Mucosa of rectum (tissue), 2 donors: ENCODE data around the gene RC3H1.

ENCODE experiments used
- H3K27ac ChIP-seq, 2 donors: one replicate each; pipeline ENCODE4 v1.7.0; 2013; ENCODE audit warnings: inconsistent platforms in 2 of 2, low read depth in 2 of 2, low read length in 2 of 2
- H3K27me3 ChIP-seq, 2 donors: one replicate each; pipeline ENCODE4 v1.7.0; 2013; ENCODE audit warnings: low read length in 2 of 2; ENCODE audit not compliant: control insufficient read depth in 2 of 2, insufficient read depth in 2 of 2
- H3K36me3 ChIP-seq, 2 donors: one replicate each; pipeline ENCODE4 v1.7.0; 2013; ENCODE audit warnings: low read length in 2 of 2; ENCODE audit not compliant: control insufficient read depth in 2 of 2, insufficient read depth in 2 of 2
- H3K4me1 ChIP-seq, 2 donors: one replicate each; pipeline ENCODE4 v1.7.0; 2013; ENCODE audit warnings: low read length in 2 of 2, mild to moderate bottlenecking in 1 of 2; ENCODE audit not compliant: control insufficient read depth in 2 of 2, insufficient read depth in 2 of 2
- H3K4me3 ChIP-seq, 2 donors: one replicate each; pipeline ENCODE4 v1.7.0; 2013; ENCODE audit warnings: low read length in 2 of 2
- H3K9ac ChIP-seq, 2 donors: one replicate each; pipeline ENCODE4 v1.7.0; 2013; ENCODE audit warnings: low read length in 2 of 2, low read depth in 1 of 2, mild to moderate bottlenecking in 1 of 2
- H3K9me3 ChIP-seq, 2 donors: one replicate each; pipeline ENCODE4 v1.7.0; 2013; ENCODE audit warnings: low read length in 2 of 2; ENCODE audit not compliant: control insufficient read depth in 2 of 2
- donor health status: healthy.
- donor health status: Normal muscosa, but diverticular disease.

Gene RC3H1

DNA sequence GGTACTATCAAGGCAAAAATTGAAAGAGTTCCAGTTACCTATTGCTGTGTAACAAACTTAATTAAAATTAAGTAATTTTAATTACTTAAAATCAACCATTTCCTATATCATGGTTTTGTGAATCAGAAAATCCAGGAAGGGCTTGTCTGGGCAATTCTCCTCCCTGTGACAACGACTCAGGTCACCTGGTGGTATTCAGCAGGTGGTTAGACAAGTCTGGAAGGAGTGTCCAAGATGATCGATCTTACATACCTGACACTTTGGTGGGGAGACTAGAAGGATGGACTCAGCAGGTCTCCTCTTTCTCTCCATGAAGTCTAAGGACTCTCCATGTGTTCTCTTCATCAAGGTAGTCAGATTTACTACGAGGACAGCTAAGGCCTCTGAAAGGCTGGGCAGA, 128.0 kb downstream of the RC3H1 start:
- Histone ChIP-seq H3K9me3 (no peaks in the 10 kb centered on the region), H3K4me3 (no peak overlapping the region), H3K9ac (no peak overlapping the region), H3K4me1 (no peaks in the 10 kb centered on the region), H3K27ac (no peak overlapping the region), H3K36me3 (no peaks in the 10 kb centered on the region), H3K27me3 (no peaks in the 10 kb centered on the region)

DNA sequence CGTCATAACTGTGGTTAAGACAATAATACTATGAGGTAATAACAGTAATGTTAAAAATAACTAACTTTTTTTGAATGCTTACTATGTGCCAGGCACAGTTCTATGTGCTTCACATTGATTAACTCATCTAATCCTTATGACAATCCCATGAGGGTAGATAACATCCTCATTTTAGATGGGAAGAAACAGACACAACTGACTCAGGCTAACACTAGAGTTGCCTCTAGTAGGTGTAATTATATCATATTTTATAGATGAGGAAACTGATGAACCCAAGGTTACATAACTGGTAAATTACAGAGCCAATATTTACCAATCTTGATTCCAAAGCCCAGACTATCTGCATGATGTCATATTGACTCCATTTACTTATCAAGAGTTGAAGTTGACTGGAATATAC, 128.5 kb downstream of the RC3H1 start:
- Histone ChIP-seq H3K9me3 (no peaks in the 10 kb centered on the region), H3K4me1 (no peaks in the 10 kb centered on the region), H3K9ac (no peak overlapping the region), H3K27ac (no peak overlapping the region), H3K27me3 (no peaks in the 10 kb centered on the region), H3K4me3 (no peak overlapping the region), H3K36me3 (no peaks in the 10 kb centered on the region)

DNA sequence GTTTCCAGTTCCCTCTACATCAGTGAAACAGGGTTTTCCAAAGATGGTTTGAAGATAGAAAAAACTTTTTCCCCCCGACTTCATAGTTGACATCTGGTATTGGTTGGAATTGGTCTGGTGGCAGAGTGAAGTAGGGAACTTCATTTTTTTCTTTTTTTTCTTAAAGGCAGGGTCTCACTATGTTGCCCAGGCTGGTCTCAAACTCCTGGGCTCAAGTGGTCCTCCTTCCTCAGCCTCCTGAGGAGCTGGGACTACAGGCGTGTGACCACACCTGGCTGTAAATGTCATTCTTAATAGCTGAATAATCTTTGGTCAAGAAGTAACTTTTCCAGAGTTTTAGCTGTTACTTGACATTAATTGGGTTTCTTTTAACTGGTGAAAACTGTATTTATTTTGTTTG, 132.3 kb downstream of the RC3H1 start:
- Histone ChIP-seq H3K27ac (no peak overlapping the region), H3K4me3 (no peak overlapping the region), H3K36me3 (peaks cover 8 to 14% of the 10 kb centered on the region in 2 donors), H3K9me3 (no peaks in the 10 kb centered on the region), H3K9ac (no peak overlapping the region), H3K27me3 (no peaks in the 10 kb centered on the region), H3K4me1 (no peaks in the 10 kb centered on the region)

DNA sequence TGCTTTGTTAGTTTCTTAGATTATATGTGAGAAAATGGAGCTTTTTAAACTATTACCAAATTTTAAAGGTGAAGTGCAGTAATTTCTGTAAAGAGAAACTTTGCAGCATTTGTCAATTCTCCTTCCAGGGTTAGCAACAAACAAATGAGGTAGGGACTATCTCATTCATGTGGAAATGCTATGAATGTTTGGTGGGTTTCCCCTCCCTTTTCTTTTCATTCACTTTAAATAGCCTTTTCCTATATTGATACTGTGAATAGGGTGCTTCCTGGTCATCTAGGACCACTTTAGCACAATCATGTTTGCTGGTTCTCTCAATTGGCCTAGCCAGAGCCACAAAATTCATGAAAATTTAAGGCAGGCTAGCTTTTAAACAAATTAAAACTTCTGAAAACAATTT, 133.4 kb downstream of the RC3H1 start:
- no peaks in the 10 kb centered on the region for H3K27me3 ChIP-seq
- H3K9ac ChIP-seq, result no peak overlapping the region
- peaks cover 8 to 14% of the 10 kb centered on the region in 2 donors for H3K36me3 ChIP-seq
- no peak overlapping the region for H3K27ac ChIP-seq
- no peak overlapping the region for H3K4me3 ChIP-seq
- no peaks in the 10 kb centered on the region for H3K4me1 ChIP-seq
- no peaks in the 10 kb centered on the region for H3K9me3 ChIP-seq

DNA sequence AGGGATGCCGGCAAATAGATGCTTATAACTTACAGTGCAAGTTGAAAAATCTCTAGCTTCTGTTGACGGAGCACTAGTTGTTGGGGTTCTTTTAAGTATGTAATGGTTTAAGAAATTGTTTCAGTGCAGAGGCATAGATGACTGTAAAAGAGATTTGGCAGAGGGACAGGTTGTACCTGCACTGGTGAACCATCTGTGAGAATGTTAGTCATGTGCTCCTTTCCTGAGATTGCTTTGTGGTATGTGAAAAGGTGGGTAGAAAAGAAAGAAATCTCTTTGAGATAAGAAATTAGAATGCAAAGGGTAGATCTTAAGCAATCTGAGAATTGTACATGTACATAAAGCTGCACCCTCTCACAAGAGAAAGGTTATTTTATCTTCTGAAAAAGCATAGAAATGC, 134.5 kb downstream of the RC3H1 start:
- H3K36me3 ChIP-seq, result peaks cover 8 to 14% of the 10 kb centered on the region in 2 donors
- H3K27me3 ChIP-seq, result no peaks in the 10 kb centered on the region
- no peak overlapping the region for H3K27ac ChIP-seq
- H3K9me3 ChIP-seq, result no peaks in the 10 kb centered on the region
- no peak overlapping the region for H3K9ac ChIP-seq
- no peaks in the 10 kb centered on the region for H3K4me1 ChIP-seq
- no peak overlapping the region for H3K4me3 ChIP-seq

DNA sequence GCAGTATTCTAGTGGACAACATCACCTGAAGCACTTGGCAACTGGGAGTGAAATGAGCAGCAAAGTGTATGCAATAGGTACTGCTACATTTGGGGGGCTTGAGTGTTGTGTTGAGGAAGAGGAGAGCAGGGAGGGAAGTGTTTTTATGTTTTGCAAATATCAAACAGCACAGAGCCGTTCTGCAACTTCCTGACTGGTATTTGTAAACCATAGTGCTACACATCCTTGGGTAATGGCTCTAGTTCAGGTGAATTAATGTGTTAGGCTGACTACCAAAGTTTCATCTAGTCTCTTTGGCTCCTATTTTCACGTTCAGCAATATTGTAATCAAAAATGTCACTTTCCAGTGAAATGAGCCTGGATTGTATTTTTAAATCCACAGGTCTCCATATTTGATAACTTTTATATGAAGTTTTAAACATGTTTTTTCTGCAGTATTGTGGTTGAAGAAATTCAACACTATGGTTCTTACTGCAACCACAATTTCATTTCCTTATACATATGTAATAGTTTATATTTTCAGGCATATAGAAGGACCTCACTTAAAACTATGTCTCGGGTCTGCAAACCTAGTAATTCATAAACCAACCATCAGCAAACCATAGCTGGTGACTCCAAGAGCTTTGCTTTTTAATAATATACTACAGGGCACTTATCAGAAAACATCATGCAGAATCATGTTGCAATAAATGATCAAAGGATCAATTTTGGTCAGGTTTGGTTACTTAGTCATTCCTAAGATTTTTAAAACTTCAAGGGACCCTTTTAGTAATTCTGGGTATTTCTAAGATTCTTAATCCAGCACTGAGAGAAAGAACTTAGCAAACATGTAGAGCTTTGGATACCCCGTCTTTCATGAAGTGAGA, 135.2 kb downstream of the RC3H1 start:
- no peak overlapping the region for H3K4me3 ChIP-seq
- H3K4me1 ChIP-seq, result no peaks in the 10 kb centered on the region
- no peaks in the 10 kb centered on the region for H3K9me3 ChIP-seq
- no peaks in the 10 kb centered on the region for H3K27me3 ChIP-seq
- H3K27ac ChIP-seq, result no peak overlapping the region
- H3K9ac ChIP-seq, result no peak overlapping the region
- H3K36me3 ChIP-seq, result peaks cover 8 to 14% of the 10 kb centered on the region in 2 donors

DNA sequence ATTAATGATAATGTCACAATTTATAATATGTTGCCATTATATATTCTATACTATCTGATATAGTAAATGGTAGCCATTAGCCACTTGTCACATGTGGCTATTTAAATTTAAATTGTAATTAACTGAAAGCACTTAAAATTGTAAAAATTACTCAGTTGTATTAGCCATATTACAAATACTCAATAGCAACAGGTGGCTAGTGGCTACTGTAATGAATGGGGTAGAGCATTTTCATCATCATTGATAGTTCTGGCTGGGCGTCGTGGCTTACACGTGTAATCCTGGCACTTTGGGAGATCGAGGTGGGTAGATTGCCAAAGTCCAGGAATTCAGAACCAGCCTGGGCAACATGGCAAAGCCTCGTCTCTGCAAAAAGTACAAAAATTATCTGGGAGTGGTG, 137.5 kb downstream of the RC3H1 start:
- no peak overlapping the region for H3K9ac ChIP-seq
- H3K4me3 ChIP-seq, result no peak overlapping the region
- no peaks in the 10 kb centered on the region for H3K9me3 ChIP-seq
- H3K4me1 ChIP-seq, result no peaks in the 10 kb centered on the region
- peaks cover 8 to 14% of the 10 kb centered on the region in 2 donors for H3K36me3 ChIP-seq
- no peak overlapping the region for H3K27ac ChIP-seq
- no peaks in the 10 kb centered on the region for H3K27me3 ChIP-seq
